Ascending aorta (tissue), 2 donors: ENCODE measurements around the gene SURF1. TPM values are rescaled to one million over a fixed set of nuclear protein-coding genes. Genes with fewer than 3 reads are reported as not detected.

Experiments used
- DNase-seq, 2 donors: peaks; one replicate each; pipeline ENCODE4 v3.0.0-alpha.2; 2019; ENCODE audit warnings: low spot score in 2 of 2
- H3K27ac ChIP-seq, 2 donors: fragments of 200-600 bp; sonication (generic); one replicate each; pipeline ENCODE4 v1.5.1; 2016 to 2017; ENCODE audit warnings: mild to moderate bottlenecking in 1 of 2
- H3K27me3 ChIP-seq: fragments of 200-600 bp; sonication (generic); one replicate; pipeline ENCODE4 v1.5.1; 2017
- H3K36me3 ChIP-seq, 2 donors: fragments of 200-600 bp; sonication (generic); one replicate each; pipeline ENCODE4 v1.5.1; 2016
- H3K4me1 ChIP-seq, 2 donors: fragments of 200-600 bp; sonication (generic); one replicate each; pipeline ENCODE4 v1.5.1; 2016 to 2017; ENCODE audit warnings: mild to moderate bottlenecking in 1 of 2
- H3K4me3 ChIP-seq, 2 donors: fragments of 200-600 bp; sonication (generic); one replicate each; pipeline ENCODE4 v1.5.1; 2016 to 2017; ENCODE audit warnings: mild to moderate bottlenecking in 1 of 2
- H3K9me3 ChIP-seq, 2 donors: fragments of 200-600 bp; sonication (generic); one replicate each; pipeline ENCODE4 v1.5.1; 2016
- CTCF ChIP-seq, 3 experiments: fragments of 200-600 bp in 2 of 3; fragments of 450-650 bp in 1 of 3; sonication (generic) in 2 of 3; IDR thresholded peaks; one replicate each; pipeline ENCODE4 v1.5.1; 2016 to 2019; ENCODE audit warnings: antibody characterized with exemption in 3 of 3, mild to moderate bottlenecking in 1 of 3, moderate library complexity in 1 of 3
- intact Hi-C: fragments of 100-400 bp; cut with DNase I; formaldehyde crosslinking; loops from one replicate; pipeline ENCODE4 v1.15.1; 2023
- total RNA-seq: library from RNA; depleted of rRNA; stranded (reverse); fragments of >200 nt; gene quantifications from one replicate; pipeline ENCODE4 v1.1.0, GENCODE V29; 2016

Gene SURF1
- total RNA-seq, 1 donor from 2014 or later = 19.9 TPM

GRCh38 chr9:133347985-133348717 is 8.1 kb downstream of the SURF1 start, which contains the start of the genes MED22 and RPL7A:
TSS of gene MED22 (minus strand) at chr9:133348131. CDS start at chr9:133346662, 1,469 bp downstream.
TSS of gene RPL7A (plus strand) at chr9:133348218. CDS start at chr9:133348244, 26 bp downstream.
- Histone ChIP-seq H3K36me3 (peaks cover 53 to 64% of the 10 kb centered on the region in 2 donors), H3K4me1 (peaks cover 6 to 22% of the 10 kb centered on the region in 2 donors), H3K27ac (peak within 1 kb of the TSS; percentile 86 to 94), H3K9me3 (no peaks in the 10 kb centered on the region), H3K27me3 (no peaks in the 10 kb centered on the region), H3K4me3 (peak within 1 kb of the TSS; percentile 69 to 80)
- DNase-seq = peak; percentile 86 to 97
- intact Hi-C loops = loop anchor here (1.0 to 10.0 kb wide), 5 partner anchors 8 to 993 kb away; partner anchors contain the start of genes CACFD1, SETX, STKLD1 and SURF1
- TF ChIP-seq CTCF (IDR thresholded peaks at IDR 0.05) = peak in 1 of 3 experiments; percentile 9

- Histone ChIP-seq H3K4me3 (peak overlapping the region; percentile 69 to 80), H3K9me3 (no peaks in the 10 kb centered on the region), H3K27me3 (no peaks in the 10 kb centered on the region), H3K36me3 (peaks cover 53 to 67% of the 10 kb centered on the region in 2 donors), H3K27ac (peak overlapping the region; percentile 86 to 94), H3K4me1 (peaks cover 6 to 22% of the 10 kb centered on the region in 2 donors)
- DNase-seq = no peak
- intact Hi-C loops = loop anchor here (10.0 kb wide), 1 partner anchor 993 kb away; the partner anchor contains the start of gene SETX
- no peak for TF ChIP-seq CTCF (IDR thresholded peaks at IDR 0.05)
Observed at GRCh38 chr9:133347515-133347984, 8.7 kb downstream of the SURF1 start.

- no peak for TF ChIP-seq CTCF (IDR thresholded peaks at IDR 0.05)
- H3K27me3 ChIP-seq = no peaks in the 10 kb centered on the region
- no peak overlapping the region for H3K27ac ChIP-seq
- DNase-seq = no peak
- peaks cover 6 to 22% of the 10 kb centered on the region in 2 donors for H3K4me1 ChIP-seq
- no peaks in the 10 kb centered on the region for H3K9me3 ChIP-seq
- peak overlapping the region; percentile 69 to 80 for H3K4me3 ChIP-seq
- H3K36me3 ChIP-seq = peaks cover 55 to 67% of the 10 kb centered on the region in 2 donors
- intact Hi-C loops = loop anchor here (10.0 kb wide), 1 partner anchor 991 kb away; the partner anchor contains the start of gene SETX
Observed at GRCh38 chr9:133346021-133346785, 10.1 kb downstream of the SURF1 start.

- no peaks in the 10 kb centered on the region for H3K9me3 ChIP-seq
- H3K4me1 ChIP-seq = peaks cover 6 to 22% of the 10 kb centered on the region in 2 donors
- no peak overlapping the region for H3K27ac ChIP-seq
- H3K4me3 ChIP-seq = no peak overlapping the region
- intact Hi-C loops = loop anchor here (10.0 kb wide), 1 partner anchor 991 kb away; the partner anchor contains the start of gene SETX
- no peak for TF ChIP-seq CTCF (IDR thresholded peaks at IDR 0.05)
- no peak for DNase-seq
- H3K27me3 ChIP-seq = no peaks in the 10 kb centered on the region
- H3K36me3 ChIP-seq = peaks cover 50 to 67% of the 10 kb centered on the region in 2 donors
Observed at GRCh38 chr9:133345596-133345995, 10.7 kb downstream of the SURF1 start.

- Histone ChIP-seq H3K4me1 (peaks cover 6 to 22% of the 10 kb centered on the region in 2 donors), H3K36me3 (peaks cover 46 to 67% of the 10 kb centered on the region in 2 donors), H3K27me3 (no peaks in the 10 kb centered on the region), H3K9me3 (no peaks in the 10 kb centered on the region), H3K4me3 (no peak overlapping the region), H3K27ac (no peak overlapping the region)
- intact Hi-C loops = loop anchor here (10.0 kb wide), 1 partner anchor 990 kb away; the partner anchor contains the start of gene SETX
- DNase-seq = no peak
- TF ChIP-seq CTCF (IDR thresholded peaks at IDR 0.05) = no peak
Observed at GRCh38 chr9:133344979-133345378, 11.3 kb downstream of the SURF1 start.
